IPS-18c (cell line): ENCODE results near the gene SPDYE18.
"Not testable (repeated sequence)": the region's sequence is repeated elsewhere in the genome, so short reads cannot be mapped to it uniquely, and the experiment has no call there.

Source experiments
- H3K4me3 ChIP-seq: 2 replicates; pipeline ENCODE4 v1.7.0; 2013; ENCODE audit warnings: low read depth, mild to moderate bottlenecking, low read length, moderate library complexity; ENCODE audit not compliant: insufficient read depth
- H3K9me3 ChIP-seq: one replicate; pipeline ENCODE4 v1.6.1; 2013; ENCODE audit warnings: mild to moderate bottlenecking, low read length, moderate library complexity; ENCODE audit not compliant: control insufficient read depth, insufficient read depth

The SPDYE18 gene, protein sequence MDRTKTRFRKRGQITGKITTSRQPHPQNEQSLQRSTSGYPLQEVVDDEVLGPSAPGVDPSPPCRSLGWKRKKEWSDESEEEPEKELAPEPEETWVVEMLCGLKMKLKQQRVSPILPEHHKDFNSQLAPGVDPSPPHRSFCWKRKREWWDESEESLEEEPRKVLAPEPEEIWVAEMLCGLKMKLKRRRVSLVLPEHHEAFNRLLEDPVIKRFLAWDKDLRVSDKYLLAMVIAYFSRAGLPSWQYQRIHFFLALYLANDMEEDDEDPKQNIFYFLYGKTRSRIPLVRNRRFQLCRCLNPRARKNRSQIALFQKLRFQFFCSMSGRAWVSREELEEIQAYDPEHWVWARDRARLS

GRCh38 chr7:77062557-77062956 lies at the start of gene SPDYE18:
TSS of gene SPDYE18 (minus strand) at chr7:77062558. CDS start at chr7:77060512, 2,046 bp downstream.
- H3K4me3 ChIP-seq, H3K9me3 ChIP-seq: not testable (repeated sequence)

DNA sequence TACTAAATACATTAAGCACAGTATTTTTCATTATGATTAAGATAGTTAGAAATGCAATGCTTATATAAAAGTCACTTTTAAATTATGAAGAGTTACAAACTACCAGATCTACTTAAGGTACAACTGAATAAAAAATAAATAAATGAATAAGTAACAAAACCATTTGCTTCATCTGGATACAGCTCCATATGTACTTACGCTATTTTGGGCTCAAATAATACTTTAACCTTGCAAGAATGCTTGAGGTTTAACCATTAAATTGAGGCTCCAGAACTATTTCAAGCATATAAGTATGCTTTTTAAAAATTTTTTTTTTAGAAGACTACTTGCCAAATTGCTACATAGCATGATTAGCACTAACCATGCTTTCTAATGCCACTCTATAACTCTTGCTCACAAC lies 46.0 kb upstream of the SPDYE18 start:
- H3K4me3 ChIP-seq, H3K9me3 ChIP-seq: not testable (repeated sequence)

DNA sequence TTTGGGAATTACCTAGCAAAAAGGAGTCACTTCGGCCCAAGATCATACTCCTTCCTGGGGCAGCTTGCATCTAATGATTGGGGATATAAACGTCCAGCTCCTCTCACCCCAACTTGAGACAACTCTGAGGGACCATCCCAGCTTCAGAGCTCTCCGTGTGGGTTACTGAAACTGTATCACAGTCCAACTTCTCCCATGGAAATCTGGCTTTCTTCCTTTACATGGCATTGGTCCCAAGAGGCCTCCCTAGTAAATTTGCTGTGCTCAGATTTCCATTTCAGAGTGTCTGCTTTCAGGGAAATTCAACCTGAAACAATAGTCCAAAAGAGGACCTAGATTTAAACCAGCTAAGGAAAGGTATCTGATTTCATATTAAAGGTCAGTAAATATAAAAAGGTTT lies 45.3 kb upstream of the SPDYE18 start:
- not testable (repeated sequence) for H3K9me3 ChIP-seq, H3K4me3 ChIP-seq

DNA sequence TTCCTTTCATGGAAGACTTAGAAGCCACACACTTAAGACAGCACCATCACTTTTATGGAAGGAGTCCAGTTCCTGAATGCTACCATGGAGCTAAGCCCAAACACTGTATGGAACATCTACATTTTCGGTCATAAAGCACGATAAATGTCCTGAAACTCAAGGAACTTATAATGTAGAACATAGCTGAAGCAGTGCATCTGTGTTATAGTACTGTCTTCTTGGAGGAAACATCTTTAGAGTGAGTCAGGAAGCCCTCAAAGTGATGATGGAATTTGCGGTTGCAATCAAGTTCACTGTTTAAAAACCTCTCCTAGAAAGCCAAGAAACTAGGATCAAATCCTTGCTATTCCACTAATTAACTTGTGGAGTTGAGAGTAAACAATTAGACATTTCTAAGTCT lies 43.5 kb upstream of the SPDYE18 start:
- H3K4me3 ChIP-seq, H3K9me3 ChIP-seq: not testable (repeated sequence)

GRCh38 chr7:77102671-77103070 lies 40.3 kb upstream of the SPDYE18 start:
- not testable (repeated sequence) for H3K9me3 ChIP-seq, H3K4me3 ChIP-seq

GRCh38 chr7:77101187-77101586 lies 38.8 kb upstream of the SPDYE18 start:
- not testable (repeated sequence) for H3K9me3 ChIP-seq, H3K4me3 ChIP-seq

GRCh38 chr7:77100501-77100900 lies 38.1 kb upstream of the SPDYE18 start:
- not testable (repeated sequence) for H3K4me3 ChIP-seq, H3K9me3 ChIP-seq

DNA sequence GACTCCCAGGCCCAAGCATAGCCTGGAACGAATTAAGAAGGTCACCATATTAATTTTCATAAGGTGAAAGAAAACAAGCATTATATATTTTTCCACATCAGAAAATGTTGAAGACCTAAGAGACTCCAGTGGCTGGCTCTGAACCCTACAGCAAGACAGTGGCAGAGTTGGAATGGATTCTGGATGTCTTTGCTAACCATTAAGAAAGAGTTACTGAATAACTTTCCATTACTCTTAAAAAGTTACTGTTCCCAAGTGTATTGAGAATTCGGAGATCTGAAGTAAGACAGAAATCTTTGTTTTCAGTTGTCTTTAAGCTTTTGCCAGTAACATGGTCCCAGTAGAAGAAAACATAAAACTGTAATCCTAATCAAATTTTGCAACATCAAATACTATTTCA lies 29.9 kb upstream of the SPDYE18 start:
- not testable (repeated sequence) for H3K4me3 ChIP-seq, H3K9me3 ChIP-seq

GRCh38 chr7:77082192-77082591 lies 19.8 kb upstream of the SPDYE18 start:
- not testable (repeated sequence) for H3K9me3 ChIP-seq, H3K4me3 ChIP-seq

- H3K4me3 ChIP-seq, H3K9me3 ChIP-seq: not testable (repeated sequence)
Measured at GRCh38 chr7:77080236-77080635, 17.9 kb upstream of the SPDYE18 start.

DNA sequence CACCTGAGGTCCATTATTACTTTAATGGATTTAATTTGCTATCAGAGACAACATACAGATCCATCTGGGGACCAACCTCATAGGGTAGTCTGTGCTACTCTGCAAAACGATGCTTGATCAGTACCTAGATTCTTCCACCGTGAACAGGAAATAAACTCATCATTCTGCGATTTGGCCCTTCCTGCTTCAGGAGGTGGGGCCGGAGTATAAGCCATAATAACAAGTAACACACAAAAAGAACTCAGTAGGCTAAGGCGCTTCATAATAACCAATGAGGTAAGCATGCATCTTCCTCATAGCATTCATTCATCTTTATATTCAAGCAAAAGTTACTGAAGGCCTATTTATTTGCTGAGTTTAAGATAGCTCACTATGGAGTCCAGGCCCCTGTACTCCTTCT lies 17.3 kb upstream of the SPDYE18 start:
- not testable (repeated sequence) for H3K9me3 ChIP-seq

GRCh38 chr7:77079112-77079511 lies 16.8 kb upstream of the SPDYE18 start:
- H3K9me3 ChIP-seq, H3K4me3 ChIP-seq: not testable (repeated sequence)

More for the DNA sequence above, 17.3 kb upstream of the SPDYE18 start:
- not testable (repeated sequence) for H3K4me3 ChIP-seq

- not testable (repeated sequence) for H3K9me3 ChIP-seq, H3K4me3 ChIP-seq
Measured at GRCh38 chr7:77077060-77077459, 14.7 kb upstream of the SPDYE18 start.

GRCh38 chr7:77074786-77075396 lies 12.5 kb upstream of the SPDYE18 start:
- H3K4me3 ChIP-seq, H3K9me3 ChIP-seq: not testable (repeated sequence)

DNA sequence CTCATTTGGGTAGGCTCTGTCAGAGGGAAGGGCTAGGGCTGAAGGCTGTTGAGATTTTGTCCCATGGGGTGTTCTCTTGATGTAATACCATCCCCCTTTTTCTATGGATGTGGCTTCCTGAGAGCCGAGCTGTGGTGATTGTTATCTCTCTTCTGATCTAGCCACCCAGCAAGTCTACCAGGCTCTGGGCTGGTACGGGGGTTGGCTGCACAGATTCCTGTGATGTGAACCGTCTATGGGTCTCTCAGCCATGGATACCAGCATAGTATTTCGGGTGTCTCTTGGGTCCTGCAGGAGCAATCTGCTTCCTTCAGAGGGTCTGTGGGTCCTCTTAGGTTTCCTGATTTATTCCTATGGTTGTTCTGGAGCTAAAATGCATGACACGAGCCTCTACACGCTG lies 8.8 kb upstream of the SPDYE18 start:
- H3K4me3 ChIP-seq, H3K9me3 ChIP-seq: not testable (repeated sequence)

DNA sequence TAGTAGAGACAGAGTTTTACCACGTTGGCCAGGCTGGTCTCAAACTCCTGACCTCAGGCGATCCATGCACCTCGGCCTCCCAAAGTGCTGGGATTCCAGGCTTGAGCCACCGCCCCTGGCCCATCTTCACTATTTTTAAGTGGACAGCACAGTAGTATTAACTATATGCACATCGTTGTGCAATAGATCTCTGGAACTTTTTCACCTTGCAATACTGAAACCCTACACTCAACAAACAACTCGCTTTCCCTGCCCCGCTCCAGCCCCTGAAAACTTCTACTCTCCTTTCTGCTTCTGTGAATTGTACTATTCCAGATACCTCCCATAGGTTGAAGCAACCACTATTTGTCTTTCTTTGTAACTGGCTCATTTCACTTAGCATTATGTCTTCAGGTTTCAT lies 3.5 kb upstream of the SPDYE18 start:
- H3K9me3 ChIP-seq, H3K4me3 ChIP-seq: not testable (repeated sequence)

DNA sequence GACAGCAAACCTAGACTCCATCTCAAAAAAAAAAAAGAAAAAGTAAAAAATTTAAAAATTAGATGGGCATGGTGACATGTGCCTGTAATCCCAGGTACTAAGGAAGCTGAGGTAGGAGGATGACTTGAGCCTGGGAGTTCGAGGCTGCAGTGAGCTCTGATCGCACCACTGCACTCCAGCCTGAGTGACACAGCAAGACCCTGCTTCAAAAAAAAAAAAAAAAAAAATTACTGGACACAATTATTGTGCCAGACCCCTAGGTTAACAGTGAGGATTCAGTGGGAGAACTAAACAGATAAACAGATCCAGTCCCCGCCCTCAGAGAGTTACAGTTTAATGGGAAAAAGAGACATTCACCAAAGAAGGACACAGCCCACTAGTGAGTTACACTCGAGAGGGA lies 1.4 kb upstream of the SPDYE18 start:
- not testable (repeated sequence) for H3K4me3 ChIP-seq, H3K9me3 ChIP-seq

DNA sequence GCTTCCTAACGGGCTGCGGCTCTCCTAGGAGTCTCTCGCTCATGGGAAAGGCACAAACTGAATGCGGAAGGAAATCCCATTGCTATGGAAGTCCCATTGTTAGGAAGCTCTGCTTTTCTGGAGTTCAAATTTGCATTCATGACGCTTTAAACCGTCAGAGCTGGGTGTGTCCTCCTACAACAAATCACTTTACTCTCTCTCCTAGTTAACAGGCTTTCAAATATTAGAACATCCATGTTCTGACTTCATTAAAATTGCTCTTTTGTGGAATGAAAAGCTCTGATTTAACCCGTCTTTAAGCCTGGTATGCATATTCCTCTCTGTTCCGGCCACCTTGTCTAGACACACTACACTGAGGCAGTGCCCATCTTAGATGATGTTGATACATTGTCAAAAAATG lies 30.1 kb downstream of the SPDYE18 start, which contains the start of gene SPDYE17:
Gene SPDYE17, minus strand, starts transcription at position 101 of the 400 bp plus-strand sequence. CDS start 1,791 bp downstream, outside the sequence.
- H3K9me3 ChIP-seq, H3K4me3 ChIP-seq: not testable (repeated sequence)

DNA sequence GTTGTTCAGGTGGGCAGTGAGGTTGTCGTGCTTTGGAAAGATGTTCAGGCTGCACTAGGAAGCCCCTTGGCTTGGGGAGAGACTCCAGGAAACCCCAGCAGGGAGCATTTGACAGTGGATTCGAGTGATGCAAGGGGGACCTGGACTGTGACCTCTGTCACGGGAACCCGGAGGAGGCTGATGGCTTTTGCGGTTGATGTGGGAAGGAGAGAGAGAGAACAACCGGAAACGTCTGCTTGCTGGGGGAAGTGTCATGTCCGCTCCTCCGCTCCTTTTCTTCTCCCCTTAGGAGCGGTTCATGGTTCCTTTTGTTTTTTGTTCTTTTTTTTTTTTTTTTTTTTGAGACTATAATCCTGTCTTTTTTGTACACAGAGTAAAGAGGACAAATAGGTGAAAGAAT lies 36.0 kb downstream of the SPDYE18 start:
- H3K4me3 ChIP-seq, H3K9me3 ChIP-seq: not testable (repeated sequence)
